MM.1S (cell line): Measurements from ENCODE around the gene B3GNT5.

Experiments
- EZH2 ChIP-seq: fragments of 300-600 bp; sonication (generic); optimal IDR thresholded peaks from 2 replicates; pipeline ENCODE3; 2017; ENCODE audit warnings: low read depth, mild to moderate bottlenecking, antibody characterized with exemption, low read length, mixed read lengths
- EZH2phosphoT487 ChIP-seq: fragments of 300-600 bp; sonication (generic); IDR thresholded peaks from 2 replicates; pipeline ENCODE4 v1.6.1; 2018; ENCODE audit warnings: antibody characterized with exemption, low read length
- TF ChIP-seq, protein P1 (sequence below): fragments of 300-600 bp; sonication (generic); IDR thresholded peaks from 2 replicates; pipeline ENCODE4 v1.5.1; 2016; ENCODE audit warnings: antibody characterized with exemption, low read length, mixed read lengths

DNA sequence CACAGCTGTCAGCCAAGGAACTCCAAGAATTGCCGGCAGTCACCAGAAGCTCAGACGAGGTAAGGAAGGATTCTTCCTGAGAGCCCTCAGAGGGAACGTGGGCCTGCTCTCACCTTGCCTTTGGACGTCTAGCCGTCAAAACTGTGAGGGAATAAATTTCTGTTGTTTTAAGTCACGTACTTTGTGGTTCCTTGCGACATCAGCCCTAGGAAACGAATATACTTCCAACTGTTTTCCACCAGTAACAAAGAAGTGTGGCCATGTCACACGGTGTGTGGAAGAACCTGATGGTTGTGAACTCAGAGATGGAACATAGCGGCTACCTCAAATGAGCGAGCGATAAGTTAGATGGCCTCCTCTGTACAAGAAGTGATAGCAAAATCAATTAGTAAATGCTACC, 41.0 kb upstream of the B3GNT5 start:
- TF ChIP-seq, protein P1, sequence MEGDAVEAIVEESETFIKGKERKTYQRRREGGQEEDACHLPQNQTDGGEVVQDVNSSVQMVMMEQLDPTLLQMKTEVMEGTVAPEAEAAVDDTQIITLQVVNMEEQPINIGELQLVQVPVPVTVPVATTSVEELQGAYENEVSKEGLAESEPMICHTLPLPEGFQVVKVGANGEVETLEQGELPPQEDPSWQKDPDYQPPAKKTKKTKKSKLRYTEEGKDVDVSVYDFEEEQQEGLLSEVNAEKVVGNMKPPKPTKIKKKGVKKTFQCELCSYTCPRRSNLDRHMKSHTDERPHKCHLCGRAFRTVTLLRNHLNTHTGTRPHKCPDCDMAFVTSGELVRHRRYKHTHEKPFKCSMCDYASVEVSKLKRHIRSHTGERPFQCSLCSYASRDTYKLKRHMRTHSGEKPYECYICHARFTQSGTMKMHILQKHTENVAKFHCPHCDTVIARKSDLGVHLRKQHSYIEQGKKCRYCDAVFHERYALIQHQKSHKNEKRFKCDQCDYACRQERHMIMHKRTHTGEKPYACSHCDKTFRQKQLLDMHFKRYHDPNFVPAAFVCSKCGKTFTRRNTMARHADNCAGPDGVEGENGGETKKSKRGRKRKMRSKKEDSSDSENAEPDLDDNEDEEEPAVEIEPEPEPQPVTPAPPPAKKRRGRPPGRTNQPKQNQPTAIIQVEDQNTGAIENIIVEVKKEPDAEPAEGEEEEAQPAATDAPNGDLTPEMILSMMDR = no peak
- TF ChIP-seq EZH2phosphoT487 (no peak), EZH2 (no peak)
